GM19455 (cell line): ENCODE data around the gene APH1B.

Source experiments
- ATAC-seq: cut with Tn5 transposase; IDR thresholded peaks from one replicate; pipeline ENCODE4 v1.9.1; 2021; ENCODE audit not compliant: unreplicated experiment

APH1B gene

GRCh38 chr15:63251701-63252100, 25.7 kb upstream of the APH1B start:
- ATAC-seq = no peak

GRCh38 chr15:63252292-63252691, 25.1 kb upstream of the APH1B start:
- no peak for ATAC-seq

GRCh38 chr15:63254991-63255390, 22.4 kb upstream of the APH1B start:
- ATAC-seq = no peak

GRCh38 chr15:63255489-63255990, 21.9 kb upstream of the APH1B start:
- ATAC-seq = no peak

GRCh38 chr15:63256433-63257274, 20.8 kb upstream of the APH1B start:
- no peak for ATAC-seq

GRCh38 chr15:63258658-63259057, 18.7 kb upstream of the APH1B start:
- no peak for ATAC-seq

GRCh38 chr15:63260791-63261190, 16.6 kb upstream of the APH1B start:
- no peak for ATAC-seq

GRCh38 chr15:63261311-63261710, 16.1 kb upstream of the APH1B start:
- ATAC-seq = no peak

- ATAC-seq = no peak
Measured at GRCh38 chr15:63263519-63263918, 13.9 kb upstream of the APH1B start.

- no peak for ATAC-seq
Measured at GRCh38 chr15:63264688-63265293, 12.6 kb upstream of the APH1B start.

GRCh38 chr15:63274427-63274826, 3.0 kb upstream of the APH1B start:
- ATAC-seq = no peak

- ATAC-seq = no peak
Measured at GRCh38 chr15:63276342-63277037, 915 bp upstream of the APH1B start.

GRCh38 chr15:63277893-63278456, 570 bp downstream of the APH1B start:
- ATAC-seq = no peak

GRCh38 chr15:63283126-63283525, 5.7 kb downstream of the APH1B start:
- ATAC-seq = no peak

GRCh38 chr15:63284335-63284734, 6.9 kb downstream of the APH1B start:
- ATAC-seq = no peak

- ATAC-seq = no peak
Measured at GRCh38 chr15:63287109-63287508, 9.7 kb downstream of the APH1B start.

- ATAC-seq = no peak
Measured at GRCh38 chr15:63288342-63288741, 10.9 kb downstream of the APH1B start.

- no peak for ATAC-seq
Measured at GRCh38 chr15:63288778-63289378, 11.5 kb downstream of the APH1B start.

- no peak for ATAC-seq
Measured at GRCh38 chr15:63291507-63291906, 14.1 kb downstream of the APH1B start.

- ATAC-seq = no peak
Measured at GRCh38 chr15:63292241-63292640, 14.8 kb downstream of the APH1B start.

GRCh38 chr15:63292771-63293170, 15.4 kb downstream of the APH1B start:
- ATAC-seq = peak; percentile 61
